GM12878 (cell line): ENCODE results near the gene DUSP7.

ENCODE experiments used
- BHLHE40 ChIP-seq, 2 experiments: fragments of 450-650 bp in 1 of 2; IDR thresholded peaks; 2 replicates each; pipeline ENCODE4 v1.6.1; 2011 to 2017; ENCODE audit warnings: low read depth in 2 of 2, borderline replicate concordance in 1 of 2, improper control_type of control experiment in 1 of 2, low read length in 1 of 2, mild to moderate bottlenecking in 1 of 2
- CEBPB ChIP-seq, 2 experiments: fragments of 150-350 bp in 1 of 2; IDR thresholded peaks; 2 replicates each; pipeline ENCODE4 v1.6.1; 2012 to 2014; ENCODE audit warnings: low read depth in 2 of 2, low read length in 2 of 2, borderline replicate concordance in 1 of 2, inconsistent platforms in 1 of 2
- DPF2 ChIP-seq: fragments of 450-650 bp; IDR thresholded peaks from 2 replicates; pipeline ENCODE4 v1.6.1; 2017; ENCODE audit warnings: mild to moderate bottlenecking
- EED ChIP-seq: sonication (generic); IDR thresholded peaks from 2 replicates; pipeline ENCODE4 v1.6.1; 2016; ENCODE audit warnings: antibody characterized with exemption, low read depth
- EZH2 ChIP-seq: IDR thresholded peaks from 2 replicates; pipeline ENCODE4 v1.6.1; 2012; ENCODE audit warnings: low read depth, mild to moderate bottlenecking, control low read depth, inconsistent platforms, low read length, borderline replicate concordance; ENCODE audit not compliant: control insufficient read depth
- FOXM1 ChIP-seq: IDR thresholded peaks from 2 replicates; pipeline ENCODE4 v1.6.1; 2012; ENCODE audit warnings: low read depth, mild to moderate bottlenecking, inconsistent platforms, low read length, moderate library complexity
- NFYB ChIP-seq: IDR thresholded peaks from 2 replicates; pipeline ENCODE4 v1.6.1; 2011; ENCODE audit warnings: low read depth, mild to moderate bottlenecking, low read length, improper control_type of control experiment, moderate library complexity; ENCODE audit not compliant: insufficient read depth
- POLR2A ChIP-seq: IDR thresholded peaks from 2 replicates; pipeline ENCODE4 v1.6.1; 2011; ENCODE audit warnings: low read depth, mild to moderate bottlenecking, low read length
- SUPT20H ChIP-seq: IDR thresholded peaks from 2 replicates; pipeline ENCODE4 v1.6.1; 2011; ENCODE audit warnings: low read depth, mild to moderate bottlenecking, low read length, moderate library complexity, borderline replicate concordance; ENCODE audit not compliant: control insufficient read depth
- SUZ12 ChIP-seq: fragments of 200-600 bp; sonication (generic); IDR thresholded peaks from one replicate; pipeline ENCODE4 v1.6.1; 2018; ENCODE audit warnings: antibody characterized with exemption, mild to moderate bottlenecking; ENCODE audit not compliant: unreplicated experiment
- TF ChIP-seq, protein P1 (sequence below): fragments of 450-650 bp; IDR thresholded peaks from 2 replicates; pipeline ENCODE4 v1.6.1; 2018; ENCODE audit warnings: mild to moderate bottlenecking, low read depth, moderate library complexity; ENCODE audit not compliant: partially characterized antibody
- TF ChIP-seq, protein P2 (sequence below), 3 experiments: IDR thresholded peaks in 2 of 3; conservative IDR thresholded peaks in 1 of 3; 2 replicates each; pipeline ENCODE4 v1.5.1; 2011; ENCODE audit warnings: low read depth in 3 of 3, low read length in 3 of 3, mild to moderate bottlenecking in 3 of 3, control low read depth in 2 of 3, moderate library complexity in 2 of 3, inconsistent platforms in 1 of 3, mixed read lengths in 1 of 3; ENCODE audit not compliant: control insufficient read depth in 2 of 3, insufficient read depth in 1 of 3; ENCODE audit errors: extremely low read depth in 1 of 3
- TF ChIP-seq, protein P3 (sequence below): fragments of 150-350 bp; IDR thresholded peaks from 2 replicates; pipeline ENCODE4 v1.6.1; 2016; ENCODE audit warnings: low read depth, low read length

DNA sequence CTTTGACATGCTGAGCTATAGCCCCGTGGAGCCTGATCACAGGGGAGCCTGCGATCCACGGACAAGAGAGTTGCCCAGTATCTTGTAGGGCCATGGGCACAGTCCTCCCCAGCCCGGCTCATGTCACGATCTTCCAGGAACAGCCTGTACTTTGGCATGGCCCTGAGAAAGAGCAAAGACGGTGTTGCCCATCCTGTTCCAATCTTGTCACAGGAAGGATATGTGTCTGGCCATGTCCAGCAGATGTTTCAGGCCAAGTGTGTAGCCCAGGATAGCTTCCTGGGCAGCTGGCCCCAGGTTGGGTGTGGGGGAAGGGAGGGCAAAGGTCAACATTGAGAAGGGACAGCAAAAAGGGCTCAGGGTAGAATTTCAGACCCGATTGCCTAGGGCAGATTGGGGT, 43.7 kb downstream of the DUSP7 start:
- TF ChIP-seq EZH2 = no peak
- no peak for TF ChIP-seq EED
- TF ChIP-seq FOXM1 = no peak
- TF ChIP-seq, protein P1, sequence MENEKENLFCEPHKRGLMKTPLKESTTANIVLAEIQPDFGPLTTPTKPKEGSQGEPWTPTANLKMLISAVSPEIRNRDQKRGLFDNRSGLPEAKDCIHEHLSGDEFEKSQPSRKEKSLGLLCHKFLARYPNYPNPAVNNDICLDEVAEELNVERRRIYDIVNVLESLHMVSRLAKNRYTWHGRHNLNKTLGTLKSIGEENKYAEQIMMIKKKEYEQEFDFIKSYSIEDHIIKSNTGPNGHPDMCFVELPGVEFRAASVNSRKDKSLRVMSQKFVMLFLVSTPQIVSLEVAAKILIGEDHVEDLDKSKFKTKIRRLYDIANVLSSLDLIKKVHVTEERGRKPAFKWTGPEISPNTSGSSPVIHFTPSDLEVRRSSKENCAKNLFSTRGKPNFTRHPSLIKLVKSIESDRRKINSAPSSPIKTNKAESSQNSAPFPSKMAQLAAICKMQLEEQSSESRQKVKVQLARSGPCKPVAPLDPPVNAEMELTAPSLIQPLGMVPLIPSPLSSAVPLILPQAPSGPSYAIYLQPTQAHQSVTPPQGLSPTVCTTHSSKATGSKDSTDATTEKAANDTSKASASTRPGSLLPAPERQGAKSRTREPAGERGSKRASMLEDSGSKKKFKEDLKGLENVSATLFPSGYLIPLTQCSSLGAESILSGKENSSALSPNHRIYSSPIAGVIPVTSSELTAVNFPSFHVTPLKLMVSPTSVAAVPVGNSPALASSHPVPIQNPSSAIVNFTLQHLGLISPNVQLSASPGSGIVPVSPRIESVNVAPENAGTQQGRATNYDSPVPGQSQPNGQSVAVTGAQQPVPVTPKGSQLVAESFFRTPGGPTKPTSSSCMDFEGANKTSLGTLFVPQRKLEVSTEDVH = no peak
- TF ChIP-seq BHLHE40 (IDR thresholded peaks at IDR 0.05; ENCODE audit: borderline replicate concordance in 1 of 2, low read depth in 2 of 2, low read length in 1 of 2) = no peak
- TF ChIP-seq DPF2 = no peak
- TF ChIP-seq SUZ12 = no peak
- TF ChIP-seq NFYB = no peak
- TF ChIP-seq, protein P2, sequence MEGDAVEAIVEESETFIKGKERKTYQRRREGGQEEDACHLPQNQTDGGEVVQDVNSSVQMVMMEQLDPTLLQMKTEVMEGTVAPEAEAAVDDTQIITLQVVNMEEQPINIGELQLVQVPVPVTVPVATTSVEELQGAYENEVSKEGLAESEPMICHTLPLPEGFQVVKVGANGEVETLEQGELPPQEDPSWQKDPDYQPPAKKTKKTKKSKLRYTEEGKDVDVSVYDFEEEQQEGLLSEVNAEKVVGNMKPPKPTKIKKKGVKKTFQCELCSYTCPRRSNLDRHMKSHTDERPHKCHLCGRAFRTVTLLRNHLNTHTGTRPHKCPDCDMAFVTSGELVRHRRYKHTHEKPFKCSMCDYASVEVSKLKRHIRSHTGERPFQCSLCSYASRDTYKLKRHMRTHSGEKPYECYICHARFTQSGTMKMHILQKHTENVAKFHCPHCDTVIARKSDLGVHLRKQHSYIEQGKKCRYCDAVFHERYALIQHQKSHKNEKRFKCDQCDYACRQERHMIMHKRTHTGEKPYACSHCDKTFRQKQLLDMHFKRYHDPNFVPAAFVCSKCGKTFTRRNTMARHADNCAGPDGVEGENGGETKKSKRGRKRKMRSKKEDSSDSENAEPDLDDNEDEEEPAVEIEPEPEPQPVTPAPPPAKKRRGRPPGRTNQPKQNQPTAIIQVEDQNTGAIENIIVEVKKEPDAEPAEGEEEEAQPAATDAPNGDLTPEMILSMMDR (IDR thresholded peaks at IDR 0.05 in 2 of 3, conservative IDR thresholded peaks at IDR 0.05 in 1 of 3; ENCODE audit: control insufficient read depth in 2 of 3, extremely low read depth in 1 of 3, insufficient read depth in 1 of 3, low read depth in 3 of 3, low read length in 3 of 3) = no peak
- TF ChIP-seq, protein P3, sequence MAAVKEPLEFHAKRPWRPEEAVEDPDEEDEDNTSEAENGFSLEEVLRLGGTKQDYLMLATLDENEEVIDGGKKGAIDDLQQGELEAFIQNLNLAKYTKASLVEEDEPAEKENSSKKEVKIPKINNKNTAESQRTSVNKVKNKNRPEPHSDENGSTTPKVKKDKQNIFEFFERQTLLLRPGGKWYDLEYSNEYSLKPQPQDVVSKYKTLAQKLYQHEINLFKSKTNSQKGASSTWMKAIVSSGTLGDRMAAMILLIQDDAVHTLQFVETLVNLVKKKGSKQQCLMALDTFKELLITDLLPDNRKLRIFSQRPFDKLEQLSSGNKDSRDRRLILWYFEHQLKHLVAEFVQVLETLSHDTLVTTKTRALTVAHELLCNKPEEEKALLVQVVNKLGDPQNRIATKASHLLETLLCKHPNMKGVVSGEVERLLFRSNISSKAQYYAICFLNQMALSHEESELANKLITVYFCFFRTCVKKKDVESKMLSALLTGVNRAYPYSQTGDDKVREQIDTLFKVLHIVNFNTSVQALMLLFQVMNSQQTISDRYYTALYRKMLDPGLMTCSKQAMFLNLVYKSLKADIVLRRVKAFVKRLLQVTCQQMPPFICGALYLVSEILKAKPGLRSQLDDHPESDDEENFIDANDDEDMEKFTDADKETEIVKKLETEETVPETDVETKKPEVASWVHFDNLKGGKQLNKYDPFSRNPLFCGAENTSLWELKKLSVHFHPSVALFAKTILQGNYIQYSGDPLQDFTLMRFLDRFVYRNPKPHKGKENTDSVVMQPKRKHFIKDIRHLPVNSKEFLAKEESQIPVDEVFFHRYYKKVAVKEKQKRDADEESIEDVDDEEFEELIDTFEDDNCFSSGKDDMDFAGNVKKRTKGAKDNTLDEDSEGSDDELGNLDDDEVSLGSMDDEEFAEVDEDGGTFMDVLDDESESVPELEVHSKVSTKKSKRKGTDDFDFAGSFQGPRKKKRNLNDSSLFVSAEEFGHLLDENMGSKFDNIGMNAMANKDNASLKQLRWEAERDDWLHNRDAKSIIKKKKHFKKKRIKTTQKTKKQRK = no peak
- TF ChIP-seq POLR2A = no peak
- TF ChIP-seq SUPT20H = no peak
- TF ChIP-seq CEBPB (IDR thresholded peaks at IDR 0.05; ENCODE audit: borderline replicate concordance in 1 of 2, low read depth in 2 of 2, low read length in 2 of 2) = no peak
